ENCODE data around the gene NBEA.

NBEA gene

GRCh38 chr13:35566340-35566739, 624.3 kb downstream of the NBEA start:
- TF ChIP-seq CTCF (IDR thresholded peaks at IDR 0.05; ENCODE audit: low read depth, low read length, missing control alignments): no peak
- no peak for DNase-seq (ENCODE audit: low read depth)

GRCh38 chr13:35567406-35567980, 625.4 kb downstream of the NBEA start:
- TF ChIP-seq CTCF (IDR thresholded peaks at IDR 0.05; ENCODE audit: low read depth, low read length, missing control alignments): no peak
- H3K4me3 ChIP-seq (ENCODE audit: low read depth, low read length): no peak overlapping the region
- DNase-seq (ENCODE audit: low read depth): no peak

More at GRCh38 chr13:35566340-35566739, 624.3 kb downstream of the NBEA start:
- H3K4me3 ChIP-seq (ENCODE audit: low read depth, low read length): no peak overlapping the region

- TF ChIP-seq CTCF (IDR thresholded peaks at IDR 0.05; ENCODE audit: low read depth, low read length, missing control alignments): no peak
- no peak for DNase-seq (ENCODE audit: low read depth)
- no peak overlapping the region for H3K4me3 ChIP-seq (ENCODE audit: low read depth, low read length)
Measured at GRCh38 chr13:35573639-35574038, 631.6 kb downstream of the NBEA start.

GRCh38 chr13:35592457-35592856, 650.4 kb downstream of the NBEA start:
- TF ChIP-seq CTCF (IDR thresholded peaks at IDR 0.05; ENCODE audit: low read depth, low read length, missing control alignments): no peak
- no peak overlapping the region for H3K4me3 ChIP-seq (ENCODE audit: low read depth, low read length)
- DNase-seq (ENCODE audit: low read depth): no peak

- TF ChIP-seq CTCF (IDR thresholded peaks at IDR 0.05; ENCODE audit: low read depth, low read length, missing control alignments): no peak
- DNase-seq (ENCODE audit: low read depth): no peak
- H3K4me3 ChIP-seq (ENCODE audit: low read depth, low read length): no peak overlapping the region
Measured at GRCh38 chr13:35593651-35594050, 651.6 kb downstream of the NBEA start.

- no peak for TF ChIP-seq CTCF (IDR thresholded peaks at IDR 0.05; ENCODE audit: low read depth, low read length, missing control alignments)
- H3K4me3 ChIP-seq (ENCODE audit: low read depth, low read length): no peak overlapping the region
- no peak for DNase-seq (ENCODE audit: low read depth)
Measured at GRCh38 chr13:35594096-35594495, 652.0 kb downstream of the NBEA start.

- H3K4me3 ChIP-seq (ENCODE audit: low read depth, low read length): no peak overlapping the region
- TF ChIP-seq CTCF (IDR thresholded peaks at IDR 0.05; ENCODE audit: low read depth, low read length, missing control alignments): no peak
- DNase-seq (ENCODE audit: low read depth): no peak
Measured at GRCh38 chr13:35595181-35595580, 653.1 kb downstream of the NBEA start.
